Sigmoid colon (tissue), 4 donors: ENCODE data around the gene POU5F1.

Experiments
- CTCF ChIP-seq, 4 experiments: fragments of 450-650 bp in 3 of 4; fragments of 200-600 bp in 1 of 4; IDR thresholded peaks; one replicate each; pipeline ENCODE4 v1.5.1; 2016 to 2019; ENCODE audit warnings: antibody characterized with exemption in 4 of 4, mild to moderate bottlenecking in 3 of 4, moderate library complexity in 2 of 4
- EP300 ChIP-seq, 4 donors: sonication (generic); formaldehyde crosslinking; IDR thresholded peaks; one replicate each; pipeline ENCODE4 v1.6.1; 2017; ENCODE audit warnings: antibody characterized with exemption in 4 of 4
- POLR2A ChIP-seq, 2 donors: fragments of 450-650 bp; IDR thresholded peaks; one replicate each; pipeline ENCODE4 v1.6.1; 2016; ENCODE audit warnings: antibody characterized with exemption in 2 of 2, mild to moderate bottlenecking in 2 of 2, moderate library complexity in 2 of 2
- POLR2AphosphoS5 ChIP-seq, 4 donors: sonication (generic); formaldehyde crosslinking; IDR thresholded peaks; one replicate each; pipeline ENCODE4 v1.6.1; 2017; ENCODE audit warnings: antibody characterized with exemption in 4 of 4

DNA sequence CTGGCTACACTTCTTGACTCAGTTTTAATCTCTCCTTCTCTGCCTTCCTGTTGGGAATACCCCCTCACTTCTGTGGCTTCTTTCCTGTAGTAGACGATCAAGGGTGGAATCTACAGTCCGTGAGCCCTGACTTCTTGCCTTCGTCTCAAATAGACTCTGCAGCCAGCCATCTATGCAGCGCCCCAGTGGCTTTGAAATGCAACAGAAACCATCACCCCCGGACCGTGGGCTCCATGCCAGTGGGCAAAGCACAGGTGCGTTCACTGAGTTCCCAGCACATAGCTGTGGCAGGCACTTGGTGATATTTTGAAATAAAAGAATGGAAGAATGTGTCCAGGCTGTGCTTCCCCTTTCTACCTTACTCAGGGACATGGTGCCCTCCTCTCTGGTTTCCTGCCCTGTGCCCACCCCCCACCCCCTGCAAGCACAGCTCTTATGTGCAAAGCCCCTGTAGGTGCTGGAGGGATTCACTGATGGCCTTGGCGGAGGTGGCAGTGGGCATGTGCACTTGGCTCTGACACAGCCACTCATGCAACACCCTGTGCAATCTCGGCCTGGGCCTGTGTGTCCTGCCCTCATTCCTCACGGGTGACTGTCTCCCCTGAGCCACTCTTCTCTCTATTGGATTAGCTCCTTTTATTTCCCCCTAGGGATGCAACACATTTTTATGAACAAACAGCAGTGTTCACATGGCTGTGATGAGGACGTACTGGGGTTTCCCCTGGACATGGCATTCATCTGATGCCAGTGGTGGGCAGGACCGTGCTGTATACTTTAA, 44.7 kb downstream of the POU5F1 start:
- TF ChIP-seq POLR2AphosphoS5 (IDR thresholded peaks at IDR 0.05) (no peak), EP300 (IDR thresholded peaks at IDR 0.05) (no peak), CTCF (IDR thresholded peaks at IDR 0.05) (no peak), POLR2A (IDR thresholded peaks at IDR 0.05) (no peak)
